Mononuclear cell (primary cell): ENCODE results near the gene ACSL3. TPM values are rescaled to one million over a fixed set of nuclear protein-coding genes. Genes with fewer than 3 reads are reported as not detected.
"Not testable (repeated sequence)": the region's sequence is repeated elsewhere in the genome, so short reads cannot be mapped to it uniquely, and the experiment has no call there.

Experiments used
- H3K27me3 ChIP-seq: 2 replicates; pipeline ENCODE4 v1.6.0; 2011; ENCODE audit warnings: low read length, control low read depth; ENCODE audit not compliant: insufficient read depth
- H3K4me1 ChIP-seq: 2 replicates; pipeline ENCODE4 v1.5.1; 2011; ENCODE audit warnings: mild to moderate bottlenecking, low read length, control low read depth; ENCODE audit not compliant: insufficient read depth
- H3K4me3 ChIP-seq: 2 replicates; pipeline ENCODE4 v1.5.1; 2011; ENCODE audit warnings: mild to moderate bottlenecking, low read length, moderate library complexity
- H3K9me3 ChIP-seq: 2 replicates; pipeline ENCODE4 v1.5.1; 2011; ENCODE audit warnings: low read depth, mild to moderate bottlenecking, control low read depth, low read length
- total RNA-seq: library from RNA; depleted of rRNA; stranded (reverse); fragments of >200 nt; gene quantifications from one replicate; pipeline ENCODE4 v1.2.3, GENCODE V29; 2012

Gene ACSL3
- total RNA-seq, 1 donor, result 64.6 TPM

- H3K27me3 ChIP-seq, result no peaks in the 10 kb centered on the region
- H3K4me1 ChIP-seq, result peaks cover 49% of the 10 kb centered on the region
- no peaks in the 10 kb centered on the region for H3K9me3 ChIP-seq
- H3K4me3 ChIP-seq, result no peak overlapping the region
Observed at GRCh38 chr2:222865301-222865700, 4.5 kb downstream of the ACSL3 start.

DNA sequence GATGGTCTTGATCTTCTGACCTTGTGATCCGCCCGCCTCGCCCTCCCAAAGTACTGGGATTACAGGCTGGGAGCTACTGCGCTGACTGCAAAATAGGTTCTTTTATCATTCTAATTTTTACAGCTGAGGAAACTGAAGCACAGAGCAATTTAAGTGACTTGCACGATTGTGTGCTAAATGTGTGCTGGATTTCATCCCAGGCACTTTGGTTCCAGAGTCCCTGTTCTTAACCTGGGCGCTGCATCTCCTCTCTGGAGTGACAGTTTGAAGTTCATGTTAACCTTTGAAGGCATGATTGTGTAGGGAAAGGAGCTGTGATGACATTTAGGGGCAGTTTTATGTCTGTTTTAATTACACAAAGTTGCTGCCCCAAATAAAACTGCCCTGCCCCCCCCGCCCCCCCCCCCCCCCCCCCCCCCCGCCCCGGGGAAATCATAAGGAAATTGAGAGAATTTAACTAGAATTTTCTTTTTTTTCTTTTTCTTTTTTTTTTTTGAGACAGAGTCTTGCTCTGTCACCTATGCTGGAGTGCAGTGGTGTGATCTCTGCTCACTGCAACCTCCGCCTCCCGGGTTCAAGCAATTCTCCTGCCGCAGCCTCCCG lies 5.6 kb downstream of the ACSL3 start:
- no peaks in the 10 kb centered on the region for H3K9me3 ChIP-seq
- no peaks in the 10 kb centered on the region for H3K27me3 ChIP-seq
- peaks cover 59% of the 10 kb centered on the region for H3K4me1 ChIP-seq
- no peak overlapping the region for H3K4me3 ChIP-seq

- not testable (repeated sequence) for H3K9me3 ChIP-seq, H3K4me3 ChIP-seq, H3K27me3 ChIP-seq
- peaks cover 53% of the 10 kb centered on the region for H3K4me1 ChIP-seq
Observed at GRCh38 chr2:222868560-222869251, 7.9 kb downstream of the ACSL3 start.

- H3K4me3 ChIP-seq, result no peak overlapping the region
- H3K27me3 ChIP-seq, result no peaks in the 10 kb centered on the region
- peaks cover 50% of the 10 kb centered on the region for H3K4me1 ChIP-seq
Observed at GRCh38 chr2:222869252-222869560, 8.4 kb downstream of the ACSL3 start.

GRCh38 chr2:222871291-222871690 lies 10.5 kb downstream of the ACSL3 start:
- H3K27me3 ChIP-seq, result no peaks in the 10 kb centered on the region
- peaks cover 37% of the 10 kb centered on the region for H3K4me1 ChIP-seq
- no peaks in the 10 kb centered on the region for H3K9me3 ChIP-seq
- H3K4me3 ChIP-seq, result no peak overlapping the region

More at GRCh38 chr2:222869252-222869560, 8.4 kb downstream of the ACSL3 start:
- no peaks in the 10 kb centered on the region for H3K9me3 ChIP-seq

- Histone ChIP-seq H3K9me3 (no peaks in the 10 kb centered on the region), H3K27me3 (no peaks in the 10 kb centered on the region), H3K4me1 (peaks cover 37% of the 10 kb centered on the region), H3K4me3 (no peak overlapping the region)
Observed at GRCh38 chr2:222872551-222872950, 11.7 kb downstream of the ACSL3 start.

DNA sequence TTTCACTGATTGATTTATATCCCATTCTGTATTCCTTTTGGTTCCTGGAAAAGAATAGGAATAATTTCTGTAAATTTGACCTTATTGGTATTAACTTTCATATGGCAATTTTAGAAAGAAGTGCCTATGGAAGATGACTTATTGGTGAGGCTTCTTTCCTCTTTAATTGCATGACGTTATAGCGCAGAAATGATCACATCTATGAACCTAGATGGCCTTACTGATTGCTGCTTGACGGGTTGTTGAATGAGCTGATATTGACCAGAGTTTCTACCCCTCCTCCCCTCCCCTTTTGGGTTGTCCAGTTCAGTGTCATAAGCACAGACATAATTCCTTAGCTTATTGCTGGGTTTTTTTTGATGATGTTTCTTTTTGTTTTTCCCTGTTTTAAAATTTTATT lies 14.6 kb downstream of the ACSL3 start:
- Histone ChIP-seq H3K27me3 (no peaks in the 10 kb centered on the region), H3K9me3 (no peaks in the 10 kb centered on the region), H3K4me1 (peaks cover 26% of the 10 kb centered on the region), H3K4me3 (no peak overlapping the region)

- Histone ChIP-seq H3K9me3 (no peaks in the 10 kb centered on the region), H3K4me1 (peaks cover 15% of the 10 kb centered on the region), H3K4me3 (no peak overlapping the region), H3K27me3 (no peaks in the 10 kb centered on the region)
Observed at GRCh38 chr2:222876947-222877346, 16.1 kb downstream of the ACSL3 start.

DNA sequence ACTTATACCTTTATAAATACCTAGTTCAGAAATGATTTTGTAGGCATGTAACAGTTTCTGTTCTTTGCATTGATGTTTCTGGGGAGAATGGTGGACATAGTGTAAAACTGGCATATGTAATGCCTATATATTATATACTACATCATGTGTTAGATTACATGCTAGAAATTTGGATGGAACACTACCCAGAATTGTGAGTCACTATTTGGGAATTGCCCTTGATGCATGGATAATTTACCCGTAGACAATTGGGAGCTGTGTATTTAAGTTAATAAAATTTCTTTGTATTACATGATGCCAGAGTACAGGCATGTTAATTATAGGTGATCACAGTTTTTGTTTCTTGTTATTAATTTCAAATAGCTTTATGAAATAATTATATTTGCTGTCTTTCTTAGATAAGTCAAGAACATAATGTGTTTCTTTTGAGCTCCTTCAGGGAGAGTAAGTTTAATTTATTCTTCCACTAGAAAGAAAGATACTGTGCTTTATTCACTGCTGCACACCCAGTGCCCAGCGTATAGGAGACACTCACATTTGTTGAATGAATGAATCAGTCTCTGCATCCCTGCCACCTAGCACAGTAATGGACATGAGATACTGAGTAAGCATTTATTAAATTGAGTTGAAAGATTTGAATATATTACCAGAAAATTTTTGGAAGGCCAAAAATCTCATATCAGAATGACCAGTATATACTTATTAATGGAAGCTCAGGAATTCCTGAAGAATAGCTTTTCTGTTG lies 16.9 kb downstream of the ACSL3 start:
- no peaks in the 10 kb centered on the region for H3K27me3 ChIP-seq
- H3K4me3 ChIP-seq, result no peak overlapping the region
- H3K4me1 ChIP-seq, result peaks cover 8% of the 10 kb centered on the region
- no peaks in the 10 kb centered on the region for H3K9me3 ChIP-seq

DNA sequence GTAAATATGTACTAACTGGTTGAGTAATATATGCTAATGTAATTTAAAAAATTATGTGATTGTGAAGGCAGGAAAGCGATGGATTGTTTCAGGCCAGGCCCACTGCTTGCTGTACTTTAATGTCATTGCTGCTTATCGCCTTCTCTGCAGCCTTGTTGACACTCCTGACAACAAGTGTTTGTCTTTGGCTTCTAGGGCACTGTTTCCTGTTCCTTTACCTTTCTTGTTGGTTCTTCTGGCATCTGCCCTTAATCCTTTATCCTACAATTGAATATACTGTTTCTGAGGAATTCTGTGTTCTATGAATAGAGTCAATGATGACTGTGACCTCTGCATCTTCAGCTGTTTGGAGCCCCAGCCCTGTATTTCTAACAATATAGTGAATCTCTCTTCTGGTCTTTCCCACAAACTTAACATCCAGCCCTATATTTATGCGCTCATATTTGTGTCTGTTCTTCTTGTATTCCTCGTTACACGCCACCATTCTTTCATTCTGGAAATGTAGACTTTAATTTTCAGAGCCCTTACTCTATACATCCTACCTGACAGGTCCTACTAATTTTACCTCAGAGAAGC lies 17.6 kb downstream of the ACSL3 start:
- peaks cover 6% of the 10 kb centered on the region for H3K4me1 ChIP-seq
- H3K4me3 ChIP-seq, result no peak overlapping the region
- H3K27me3 ChIP-seq, result no peaks in the 10 kb centered on the region
- H3K9me3 ChIP-seq, result no peaks in the 10 kb centered on the region

DNA sequence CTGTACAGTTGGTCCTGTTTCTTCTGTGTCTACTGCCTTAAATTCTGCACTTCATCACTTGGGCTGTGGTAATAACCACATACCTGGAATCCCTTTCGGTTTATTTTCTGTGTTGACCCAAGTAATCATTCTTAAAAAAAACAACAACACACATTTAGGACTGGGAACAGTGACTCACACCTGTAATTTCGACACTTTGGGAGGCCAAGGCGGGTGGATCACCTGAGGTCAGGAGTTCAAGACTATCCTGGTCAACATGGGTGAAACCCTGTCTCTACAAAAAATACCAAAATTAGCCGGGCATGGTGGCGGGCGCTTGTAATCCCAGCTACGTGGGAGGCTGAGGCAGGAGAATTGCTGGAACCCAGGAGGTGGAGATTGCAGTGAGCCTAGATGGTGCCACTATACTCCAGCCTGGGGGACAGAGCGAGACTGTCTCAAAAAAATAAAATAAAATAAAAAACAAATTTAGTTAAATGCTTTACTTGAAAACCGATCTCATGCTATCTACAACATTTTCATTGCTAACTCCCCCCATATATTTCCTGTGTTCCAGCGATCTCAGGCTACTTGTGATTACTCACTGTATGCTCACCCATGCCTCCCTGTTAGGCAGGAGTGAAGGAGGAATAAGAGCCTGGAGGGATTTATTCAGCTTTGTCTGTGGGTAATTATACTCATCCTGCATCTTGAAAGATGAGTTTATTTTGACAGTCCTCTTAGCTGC lies 18.2 kb downstream of the ACSL3 start:
- Histone ChIP-seq H3K4me3 (no peak overlapping the region), H3K27me3 (no peaks in the 10 kb centered on the region), H3K4me1 (peaks cover 6% of the 10 kb centered on the region), H3K9me3 (no peaks in the 10 kb centered on the region)

DNA sequence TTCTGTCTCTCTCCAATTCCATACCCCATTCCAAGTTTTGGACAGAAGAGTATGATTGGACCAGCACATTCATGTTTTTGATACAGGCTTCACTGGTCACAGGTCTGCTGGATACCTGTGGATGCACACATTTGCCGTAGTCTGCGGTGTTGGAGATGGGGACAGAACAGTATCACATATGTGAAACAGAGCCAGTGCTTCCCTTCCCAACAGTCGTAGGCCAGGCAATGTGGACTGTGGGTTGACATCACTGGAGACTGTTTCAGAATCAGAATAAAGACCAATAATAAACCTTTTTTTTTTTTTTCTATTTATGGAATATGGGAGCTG lies 18.7 kb downstream of the ACSL3 start:
- no peak overlapping the region for H3K4me3 ChIP-seq
- no peaks in the 10 kb centered on the region for H3K9me3 ChIP-seq
- no peaks in the 10 kb centered on the region for H3K27me3 ChIP-seq
- H3K4me1 ChIP-seq, result peaks cover 6% of the 10 kb centered on the region

- Histone ChIP-seq H3K27me3 (no peaks in the 10 kb centered on the region), H3K9me3 (no peaks in the 10 kb centered on the region), H3K4me1 (peaks cover 6% of the 10 kb centered on the region), H3K4me3 (no peak overlapping the region)
Observed at GRCh38 chr2:222882484-222882928, 21.7 kb downstream of the ACSL3 start.

DNA sequence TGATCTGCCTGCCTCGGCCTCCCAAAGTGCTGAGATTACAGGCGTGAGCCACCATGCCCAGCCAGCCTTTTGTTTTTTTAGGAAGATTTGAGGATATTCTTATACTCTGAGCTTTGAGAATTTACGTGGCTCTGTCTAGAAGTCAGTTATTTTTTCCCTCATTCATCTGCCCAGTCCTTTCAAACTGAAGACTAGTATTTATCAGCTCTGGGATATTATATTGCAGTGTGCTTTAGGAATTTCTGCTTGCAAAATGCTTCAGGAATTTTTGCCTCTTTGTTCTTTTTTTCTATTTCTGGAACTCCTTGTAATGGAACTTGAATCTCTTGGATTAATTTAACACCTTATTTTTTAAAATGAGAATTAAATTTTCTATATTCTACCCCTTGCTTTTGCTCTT lies 22.6 kb downstream of the ACSL3 start:
- Histone ChIP-seq H3K4me3 (no peak overlapping the region), H3K4me1 (peaks cover 6% of the 10 kb centered on the region), H3K27me3 (no peaks in the 10 kb centered on the region), H3K9me3 (no peaks in the 10 kb centered on the region)
